RWPE1 (cell line): ENCODE measurements around the gene GLYR1.

ENCODE experiments used
- CTCF ChIA-PET: fragments of 350-600 bp; sonication (Branson Sonifier 250); formaldehyde crosslinking; extraction: SDS; loops from one replicate; lab custom pipeline; 2021; lab: Yijun Ruan, JAX
- POLR2A ChIA-PET: fragments of 400-600 bp; formaldehyde crosslinking; extraction: SDS; loops from one replicate; lab custom pipeline; 2020; ENCODE audit warnings: antibody characterized with exemption; ENCODE audit not compliant: low non-redundant PET; lab: Yijun Ruan, JAX
- DNase-seq: peaks from one replicate; pipeline ENCODE4 v3.0.0; 2012; ENCODE audit warnings: low spot score
- H3K27ac ChIP-seq: fragments of 450-650 bp; 2 replicates; pipeline ENCODE4 v1.5.1; 2017
- CTCF ChIP-seq: fragments of 450-650 bp; conservative IDR thresholded peaks from 2 replicates; pipeline ENCODE4 v1.5.1; 2017; ENCODE audit warnings: low read depth, mild to moderate bottlenecking

Gene GLYR1

GRCh38 chr16:4801962-4802658, 45.0 kb downstream of the GLYR1 start, which contains the start of gene ROGDI:
Gene ROGDI, minus strand, starts transcription at chr16:4802633. Its CDS starts 62 bp downstream, at chr16:4802571.
- DNase-seq = peak; percentile 88
- ChIA-PET POLR2A (interaction anchor here (1.4 kb wide), 1 partner anchor 40 kb away, joined by 3 read pairs; no protein-coding TSS in a partner anchor), CTCF (no interaction called here)
- TF ChIP-seq CTCF = no peak
- peak within 1 kb of the TSS; percentile 98 for H3K27ac ChIP-seq

DNA sequence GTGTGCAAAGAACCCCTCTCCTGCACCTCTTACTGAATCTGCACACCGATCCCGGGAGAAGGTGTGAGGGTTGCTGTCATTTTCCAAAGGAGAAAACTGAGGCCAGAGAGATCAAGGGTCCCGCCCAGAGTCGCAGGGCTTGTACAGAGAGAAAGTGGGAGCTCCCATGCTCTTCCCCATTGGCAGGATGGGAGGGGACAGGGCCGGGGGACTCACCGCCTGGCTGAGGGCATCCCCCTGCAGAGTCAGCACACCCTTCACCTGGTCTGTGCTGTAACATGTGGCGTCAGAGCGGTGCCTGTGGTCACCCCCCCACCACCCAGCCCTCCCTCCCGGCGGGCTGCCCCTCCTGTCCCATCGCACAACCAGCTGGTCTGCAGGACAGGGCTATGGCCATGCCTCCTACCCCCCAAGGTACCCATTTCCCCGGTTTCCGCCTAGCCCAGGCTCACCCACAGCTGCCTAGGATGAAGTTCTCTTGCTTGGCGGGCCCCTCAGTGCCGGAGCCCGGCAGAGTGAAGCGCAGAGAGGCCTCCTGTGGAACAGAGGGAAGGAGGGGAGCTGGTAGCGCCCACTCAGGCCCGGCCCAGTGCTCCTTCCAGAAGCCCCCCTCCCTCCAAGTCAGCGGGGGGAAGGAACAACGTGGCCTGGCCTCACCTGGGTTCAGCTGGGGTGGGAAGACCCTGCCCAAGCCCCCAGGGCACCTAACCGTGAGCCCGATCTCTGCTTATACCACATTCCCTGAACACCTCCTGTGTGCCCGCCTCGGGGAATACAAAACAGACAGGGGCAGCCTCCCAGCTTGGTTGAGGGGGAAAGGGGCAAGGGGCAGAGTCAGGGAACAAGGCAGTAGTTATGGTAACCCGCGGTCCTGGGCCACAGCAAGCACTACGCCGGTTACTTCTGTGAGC, 45.8 kb downstream of the GLYR1 start:
- peak overlapping the region; percentile 98 for H3K27ac ChIP-seq
- CTCF ChIA-PET = no interaction called here
- DNase-seq = no peak
- TF ChIP-seq CTCF = no peak
- POLR2A ChIA-PET = no interaction called here

DNA sequence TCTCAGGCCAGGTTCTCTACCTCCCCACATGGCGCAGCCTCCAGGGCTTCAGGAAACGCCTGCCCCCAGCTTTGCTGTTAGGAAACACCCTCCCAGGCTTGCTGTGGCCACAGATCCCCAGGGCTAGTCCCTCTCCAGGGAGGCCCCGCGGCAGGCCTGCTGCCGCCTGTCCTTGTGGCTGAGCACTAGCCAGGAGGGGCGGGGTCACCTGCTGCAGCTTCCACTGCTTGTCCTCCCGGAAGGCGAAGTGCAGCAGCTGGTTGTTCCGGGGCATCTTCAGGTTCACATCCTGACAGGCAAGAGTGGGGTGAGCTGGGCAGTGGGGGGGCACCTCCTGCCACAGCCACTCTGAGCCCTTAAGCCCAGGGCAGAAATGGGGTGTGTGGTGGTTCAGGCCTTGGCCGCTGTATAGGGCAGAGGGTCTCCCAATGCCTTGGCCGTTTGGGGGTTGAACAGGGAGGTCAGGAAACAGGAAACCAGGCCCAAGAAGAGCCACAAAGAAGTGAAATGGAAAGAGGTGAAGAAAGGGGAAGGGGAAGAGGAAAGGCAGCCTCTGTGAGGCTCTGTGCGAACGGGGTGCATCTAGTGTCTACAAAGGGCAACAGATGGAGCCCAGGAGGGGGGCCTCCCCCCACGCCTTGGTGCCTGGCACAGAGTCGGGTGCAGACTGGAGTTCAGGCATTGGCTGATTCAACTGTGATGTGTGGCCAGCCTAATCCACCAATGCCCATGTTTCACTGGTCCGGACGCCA, 46.6 kb downstream of the GLYR1 start:
- no peak for TF ChIP-seq CTCF
- peak; percentile 40 for DNase-seq
- peak overlapping the region; percentile 98 for H3K27ac ChIP-seq
- ChIA-PET CTCF (interaction anchor here (1.0 kb wide), 1 partner anchor 40 kb away, joined by 3 read pairs; no protein-coding TSS in a partner anchor), POLR2A (no interaction called here)

DNA sequence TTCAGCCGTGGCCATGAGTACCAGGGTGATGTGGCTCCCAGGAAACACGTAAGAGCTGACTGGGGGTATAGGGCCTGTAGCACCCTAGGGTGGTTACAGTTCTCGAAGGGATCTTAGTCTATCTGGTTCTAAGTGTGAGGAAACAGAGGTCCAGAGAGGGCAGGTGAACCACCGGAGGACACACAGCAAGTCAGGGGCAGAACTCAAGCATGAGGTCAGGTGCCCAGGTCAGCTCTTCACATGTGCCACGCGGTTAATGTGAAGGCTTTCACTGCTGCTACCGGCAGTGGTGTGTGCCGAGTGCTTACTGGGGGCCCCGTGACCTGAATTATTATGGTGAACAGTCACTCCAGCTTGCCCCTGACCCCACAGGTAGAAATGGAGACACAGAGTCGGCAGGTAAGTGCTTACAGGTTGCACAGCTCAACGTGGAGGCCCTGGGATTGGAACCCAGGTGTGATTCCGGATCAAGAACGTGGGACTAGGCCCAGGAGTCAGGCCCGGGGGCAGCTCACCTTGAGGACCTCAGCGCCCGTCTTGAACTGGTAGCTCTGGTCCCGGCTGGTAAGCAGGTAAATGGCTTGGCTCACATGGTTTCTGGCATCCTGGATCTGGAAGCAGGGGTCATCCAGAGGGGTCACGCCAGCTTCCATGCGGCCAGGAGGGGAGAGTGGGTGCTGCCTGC, 47.8 kb downstream of the GLYR1 start:
- peak overlapping the region; percentile 98 for H3K27ac ChIP-seq
- ChIA-PET CTCF (interaction anchor here (0.5 to 1.6 kb wide), 2 partner anchors 12 to 958 kb away, joined by 5 to 7 read pairs; partner anchors contain the start of gene SEPTIN12), POLR2A (no interaction called here)
- TF ChIP-seq CTCF = no peak
- no peak for DNase-seq

DNA sequence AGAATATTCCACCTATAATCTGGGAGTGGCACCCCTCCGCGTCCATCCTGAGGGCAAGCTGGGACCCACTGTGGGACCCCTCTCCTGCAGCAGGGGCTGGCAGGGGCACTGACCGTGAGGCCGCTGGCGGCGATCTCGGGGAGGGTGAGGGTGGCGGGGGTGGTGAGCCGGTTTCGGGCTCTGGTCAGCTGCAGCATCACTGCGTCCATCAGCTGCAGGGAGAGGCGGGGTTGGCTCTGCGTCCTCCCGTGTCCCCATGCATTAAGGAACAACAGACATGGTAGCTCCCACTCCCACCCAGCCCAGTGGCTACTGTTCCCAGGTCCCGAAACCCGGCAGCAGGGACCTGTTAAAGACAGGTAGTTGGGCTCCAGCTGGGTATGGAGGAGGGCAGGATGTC, 48.6 kb downstream of the GLYR1 start:
- CTCF ChIA-PET = interaction anchor here (1.6 kb wide), 1 partner anchor 11 kb away, joined by 7 read pairs; the partner anchor contains the start of gene SEPTIN12

More for the DNA sequence above, 48.6 kb downstream of the GLYR1 start:
- no peak for DNase-seq
- POLR2A ChIA-PET = interaction anchor here (0.6 kb wide), 1 partner anchor 334 kb away, joined by 5 read pairs; no protein-coding TSS in a partner anchor
- no peak for TF ChIP-seq CTCF
- H3K27ac ChIP-seq = peak overlapping the region; percentile 98
